ENCODE data around the gene HSF2. TPM values are rescaled to one million over a fixed set of nuclear protein-coding genes. Genes with fewer than 3 reads are reported as not detected.

HSF2 gene
- total and polyA plus RNA-seq, 2 of the 13 experiments (the other 11 are each of a cell fraction or from before 2014, with no cell fraction given), result 24.8 to 26.4 TPM

DNA sequence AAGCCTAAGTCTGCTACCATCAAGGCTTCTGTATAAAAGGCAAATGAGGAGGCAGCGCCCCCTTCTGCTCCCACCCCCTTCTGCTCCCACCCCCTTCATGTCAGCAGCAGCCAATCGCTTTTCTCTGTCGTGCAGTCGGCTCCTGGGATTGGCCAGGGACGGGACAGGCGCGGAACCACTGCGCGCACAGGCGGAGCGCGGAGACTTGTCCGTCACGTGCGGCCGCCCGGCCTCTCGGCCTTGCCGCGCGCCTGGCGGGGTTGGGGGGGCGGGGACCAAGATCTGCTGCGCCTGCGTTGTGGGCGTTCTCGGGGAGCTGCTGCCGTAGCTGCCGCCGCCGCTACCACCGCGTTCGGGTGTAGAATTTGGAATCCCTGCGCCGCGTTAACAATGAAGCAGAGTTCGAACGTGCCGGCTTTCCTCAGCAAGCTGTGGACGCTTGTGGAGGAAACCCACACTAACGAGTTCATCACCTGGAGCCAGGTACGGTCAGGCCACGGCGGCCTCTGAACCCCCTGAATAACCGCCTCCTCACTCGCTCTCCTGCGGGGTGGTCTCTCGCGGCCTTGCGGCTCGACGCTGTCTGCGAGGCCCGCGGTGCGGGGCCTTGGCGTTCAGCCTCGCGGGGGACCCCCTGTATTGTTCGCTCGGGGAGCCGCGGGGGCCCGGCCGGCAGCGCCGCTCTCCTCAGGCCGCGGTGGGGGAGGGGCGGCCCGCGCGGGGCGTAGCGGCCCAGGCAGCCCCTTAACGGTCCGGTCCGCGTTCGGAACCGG is at the start of gene HSF2 (continued):
- TF ChIP-seq, protein P1, sequence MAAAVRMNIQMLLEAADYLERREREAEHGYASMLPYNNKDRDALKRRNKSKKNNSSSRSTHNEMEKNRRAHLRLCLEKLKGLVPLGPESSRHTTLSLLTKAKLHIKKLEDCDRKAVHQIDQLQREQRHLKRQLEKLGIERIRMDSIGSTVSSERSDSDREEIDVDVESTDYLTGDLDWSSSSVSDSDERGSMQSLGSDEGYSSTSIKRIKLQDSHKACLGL (CRISPR knock-in tag; IDR thresholded peaks at IDR 0.05), result peak; percentile 85
- TF ChIP-seq AKAP8 (CRISPR knock-in tag; IDR thresholded peaks at IDR 0.05), result peak; percentile 58; the same call in 1 of the 2 replicates
- 0 out of 2 replicates have a peak, but pooled peaks have one; percentile 48 for TF ChIP-seq MZF1 (CRISPR knock-in tag; IDR thresholded peaks at IDR 0.05; ENCODE audit: borderline replicate concordance)
- TF ChIP-seq, protein P2, sequence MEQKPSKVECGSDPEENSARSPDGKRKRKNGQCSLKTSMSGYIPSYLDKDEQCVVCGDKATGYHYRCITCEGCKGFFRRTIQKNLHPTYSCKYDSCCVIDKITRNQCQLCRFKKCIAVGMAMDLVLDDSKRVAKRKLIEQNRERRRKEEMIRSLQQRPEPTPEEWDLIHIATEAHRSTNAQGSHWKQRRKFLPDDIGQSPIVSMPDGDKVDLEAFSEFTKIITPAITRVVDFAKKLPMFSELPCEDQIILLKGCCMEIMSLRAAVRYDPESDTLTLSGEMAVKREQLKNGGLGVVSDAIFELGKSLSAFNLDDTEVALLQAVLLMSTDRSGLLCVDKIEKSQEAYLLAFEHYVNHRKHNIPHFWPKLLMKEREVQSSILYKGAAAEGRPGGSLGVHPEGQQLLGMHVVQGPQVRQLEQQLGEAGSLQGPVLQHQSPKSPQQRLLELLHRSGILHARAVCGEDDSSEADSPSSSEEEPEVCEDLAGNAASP (CRISPR knock-in tag; IDR thresholded peaks at IDR 0.05; ENCODE audit: borderline replicate concordance), result 0 out of 2 replicates have a peak, but pooled peaks have one; percentile 36
- TF ChIP-seq CBFB (CRISPR knock-in tag; IDR thresholded peaks at IDR 0.05), result no peak; the same call in none of the 2 replicates
- TF ChIP-seq MIER2 (CRISPR knock-in tag; IDR thresholded peaks at IDR 0.05), result 0 out of 2 replicates have a peak, but pooled peaks have one; percentile 10
- peak; percentile 90 for TF ChIP-seq U2AF1 (optimal IDR thresholded peaks at IDR 0.05; ENCODE audit: low read depth, low read length)
- TF ChIP-seq GABPA (IDR thresholded peaks at IDR 0.05; ENCODE audit: low read depth, low read length), result no peak
- no peak for TF ChIP-seq GABPA (CRISPR knock-in tag; IDR thresholded peaks at IDR 0.05; ENCODE audit: low read depth)
- TF ChIP-seq KMT2A (CRISPR knock-in tag; IDR thresholded peaks at IDR 0.05), result peak; percentile 88
- no peak for TF ChIP-seq JDP2 (CRISPR knock-in tag; IDR thresholded peaks at IDR 0.05; ENCODE audit: borderline replicate concordance)
- TF ChIP-seq, protein P3, sequence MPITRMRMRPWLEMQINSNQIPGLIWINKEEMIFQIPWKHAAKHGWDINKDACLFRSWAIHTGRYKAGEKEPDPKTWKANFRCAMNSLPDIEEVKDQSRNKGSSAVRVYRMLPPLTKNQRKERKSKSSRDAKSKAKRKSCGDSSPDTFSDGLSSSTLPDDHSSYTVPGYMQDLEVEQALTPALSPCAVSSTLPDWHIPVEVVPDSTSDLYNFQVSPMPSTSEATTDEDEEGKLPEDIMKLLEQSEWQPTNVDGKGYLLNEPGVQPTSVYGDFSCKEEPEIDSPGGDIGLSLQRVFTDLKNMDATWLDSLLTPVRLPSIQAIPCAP (CRISPR knock-in tag; IDR thresholded peaks at IDR 0.05; ENCODE audit: low read depth), result no peak
- no peak for TF ChIP-seq KDM4B (CRISPR knock-in tag; IDR thresholded peaks at IDR 0.05)
- TF ChIP-seq, protein P4, sequence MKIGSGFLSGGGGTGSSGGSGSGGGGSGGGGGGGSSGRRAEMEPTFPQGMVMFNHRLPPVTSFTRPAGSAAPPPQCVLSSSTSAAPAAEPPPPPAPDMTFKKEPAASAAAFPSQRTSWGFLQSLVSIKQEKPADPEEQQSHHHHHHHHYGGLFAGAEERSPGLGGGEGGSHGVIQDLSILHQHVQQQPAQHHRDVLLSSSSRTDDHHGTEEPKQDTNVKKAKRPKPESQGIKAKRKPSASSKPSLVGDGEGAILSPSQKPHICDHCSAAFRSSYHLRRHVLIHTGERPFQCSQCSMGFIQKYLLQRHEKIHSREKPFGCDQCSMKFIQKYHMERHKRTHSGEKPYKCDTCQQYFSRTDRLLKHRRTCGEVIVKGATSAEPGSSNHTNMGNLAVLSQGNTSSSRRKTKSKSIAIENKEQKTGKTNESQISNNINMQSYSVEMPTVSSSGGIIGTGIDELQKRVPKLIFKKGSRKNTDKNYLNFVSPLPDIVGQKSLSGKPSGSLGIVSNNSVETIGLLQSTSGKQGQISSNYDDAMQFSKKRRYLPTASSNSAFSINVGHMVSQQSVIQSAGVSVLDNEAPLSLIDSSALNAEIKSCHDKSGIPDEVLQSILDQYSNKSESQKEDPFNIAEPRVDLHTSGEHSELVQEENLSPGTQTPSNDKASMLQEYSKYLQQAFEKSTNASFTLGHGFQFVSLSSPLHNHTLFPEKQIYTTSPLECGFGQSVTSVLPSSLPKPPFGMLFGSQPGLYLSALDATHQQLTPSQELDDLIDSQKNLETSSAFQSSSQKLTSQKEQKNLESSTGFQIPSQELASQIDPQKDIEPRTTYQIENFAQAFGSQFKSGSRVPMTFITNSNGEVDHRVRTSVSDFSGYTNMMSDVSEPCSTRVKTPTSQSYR (CRISPR knock-in tag; IDR thresholded peaks at IDR 0.05; ENCODE audit: borderline replicate concordance), result peak; percentile 95
- peak; percentile 5 for TF ChIP-seq CHD2 (IDR thresholded peaks at IDR 0.05; ENCODE audit: low read depth, low read length)
- peak; percentile 84; the same call in 1 of the 2 replicates for TF ChIP-seq EED (CRISPR knock-in tag; IDR thresholded peaks at IDR 0.05)
- TF ChIP-seq, protein P5, sequence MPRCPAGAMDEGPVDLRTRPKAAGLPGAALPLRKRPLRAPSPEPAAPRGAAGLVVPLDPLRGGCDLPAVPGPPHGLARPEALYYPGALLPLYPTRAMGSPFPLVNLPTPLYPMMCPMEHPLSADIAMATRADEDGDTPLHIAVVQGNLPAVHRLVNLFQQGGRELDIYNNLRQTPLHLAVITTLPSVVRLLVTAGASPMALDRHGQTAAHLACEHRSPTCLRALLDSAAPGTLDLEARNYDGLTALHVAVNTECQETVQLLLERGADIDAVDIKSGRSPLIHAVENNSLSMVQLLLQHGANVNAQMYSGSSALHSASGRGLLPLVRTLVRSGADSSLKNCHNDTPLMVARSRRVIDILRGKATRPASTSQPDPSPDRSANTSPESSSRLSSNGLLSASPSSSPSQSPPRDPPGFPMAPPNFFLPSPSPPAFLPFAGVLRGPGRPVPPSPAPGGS (CRISPR knock-in tag; IDR thresholded peaks at IDR 0.05), result peak; percentile 93; the same call in 1 of the 2 replicates
- TF ChIP-seq MXI1 (IDR thresholded peaks at IDR 0.05; ENCODE audit: borderline replicate concordance, low read depth, low read length), result peak; percentile 78; the same call in 1 of the 3 replicates
- TF ChIP-seq HOXA9 (CRISPR knock-in tag; IDR thresholded peaks at IDR 0.05; ENCODE audit: borderline replicate concordance), result peak; percentile 69; the same call in 1 of the 2 replicates
- TF ChIP-seq ZNF350 (CRISPR knock-in tag; IDR thresholded peaks at IDR 0.05; ENCODE audit: borderline replicate concordance, low read depth), result peak; percentile 87; the same call in 1 of the 2 replicates
- no peak for TF ChIP-seq RBM39 (IDR thresholded peaks at IDR 0.05; ENCODE audit: low read depth, low read length, poor library complexity, severe bottlenecking)
- no peak for TF ChIP-seq NPAS2 (CRISPR knock-in tag; IDR thresholded peaks at IDR 0.05; ENCODE audit: borderline replicate concordance)
- TF ChIP-seq JUNB (CRISPR knock-in tag; IDR thresholded peaks at IDR 0.05; ENCODE audit: borderline replicate concordance), result no peak
